DLD1 (cell line): Measurements from ENCODE around the gene ZKSCAN3.
"Not testable (repeated sequence)": the region's sequence is repeated elsewhere in the genome, so short reads cannot be mapped to it uniquely, and the experiment has no call there.

Source experiments
- in situ Hi-C: cut with HindIII; loops from 2 replicates; pipeline ENCODE4 v1.10.0; 2017; ENCODE audit warnings: low sequenced_read_pairs

ZKSCAN3 gene

DNA sequence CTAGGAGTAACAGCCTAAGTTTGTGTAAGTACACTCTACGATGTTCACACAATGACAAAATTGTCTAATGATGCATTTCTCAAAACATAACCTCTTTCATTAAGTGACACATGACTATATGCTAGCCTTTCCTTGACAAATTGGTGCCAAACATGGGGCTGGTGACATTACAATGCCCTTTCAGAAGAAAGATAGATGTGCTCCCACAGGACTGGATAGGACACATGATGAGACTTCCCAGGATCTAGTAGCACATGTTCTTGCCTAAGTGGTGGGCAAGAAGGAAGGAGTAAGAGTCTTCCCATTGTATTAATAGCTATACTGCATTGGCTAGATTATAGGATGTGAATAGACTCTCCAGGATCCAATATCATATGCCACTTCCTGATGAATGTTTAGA is 21.5 kb downstream of the ZKSCAN3 start:
- in situ Hi-C loops = no loop called here

DNA sequence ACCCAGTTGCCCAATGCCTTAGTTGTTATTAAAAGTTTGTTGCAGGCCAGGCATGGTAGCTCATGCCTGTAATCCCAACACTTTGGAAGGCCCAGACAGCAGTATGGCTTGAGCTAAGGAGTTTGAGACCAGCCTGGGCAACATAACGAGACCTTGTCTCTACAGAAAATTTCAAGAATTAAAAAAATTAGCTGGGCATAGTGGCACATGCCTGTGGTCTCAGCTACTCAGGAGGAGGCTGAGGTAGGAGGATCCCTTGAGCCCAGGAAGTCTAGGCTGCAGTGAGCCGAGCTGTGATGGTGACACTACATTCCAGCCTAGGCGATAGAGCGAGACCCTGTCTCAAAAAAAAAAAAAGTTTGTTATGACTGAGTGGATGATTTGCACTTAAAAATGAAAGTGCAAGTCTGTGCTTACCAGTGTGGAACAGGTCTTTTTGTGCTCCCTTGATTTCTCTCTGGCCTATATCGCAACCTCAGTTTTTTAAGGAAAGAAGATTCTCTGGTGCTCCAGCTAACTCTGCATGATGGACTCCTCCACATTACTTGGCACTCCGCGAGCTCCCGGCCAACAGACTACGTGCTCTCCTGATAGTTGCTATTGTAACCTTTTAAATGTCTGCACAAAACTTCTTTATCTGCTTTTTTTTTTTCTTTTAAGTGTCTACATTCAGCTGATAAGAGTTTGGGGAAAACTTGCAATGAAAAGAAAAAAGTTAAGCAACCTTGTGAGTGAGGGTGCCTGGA is 22.1 kb downstream of the ZKSCAN3 start:
- in situ Hi-C loops = no loop called here

DNA sequence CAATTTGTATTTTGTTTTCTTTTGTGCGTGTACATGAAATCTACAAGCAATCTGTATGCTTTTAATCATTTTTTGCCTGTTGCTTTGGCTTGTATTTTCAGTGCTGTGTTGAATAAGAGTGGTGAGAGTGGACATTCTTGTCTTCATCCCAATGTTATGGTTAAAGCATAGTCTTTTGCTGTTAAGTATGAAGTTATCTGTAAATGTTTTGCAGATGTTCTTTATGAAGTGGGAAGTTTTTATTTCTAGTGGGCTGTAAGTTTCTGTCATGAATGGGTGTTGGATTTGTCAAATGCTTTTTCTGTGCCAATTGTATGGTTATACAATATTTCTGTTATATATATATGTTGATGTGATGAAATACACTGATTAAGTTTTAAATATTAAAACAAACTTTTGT is 24.2 kb downstream of the ZKSCAN3 start:
- in situ Hi-C loops = no loop called here

DNA sequence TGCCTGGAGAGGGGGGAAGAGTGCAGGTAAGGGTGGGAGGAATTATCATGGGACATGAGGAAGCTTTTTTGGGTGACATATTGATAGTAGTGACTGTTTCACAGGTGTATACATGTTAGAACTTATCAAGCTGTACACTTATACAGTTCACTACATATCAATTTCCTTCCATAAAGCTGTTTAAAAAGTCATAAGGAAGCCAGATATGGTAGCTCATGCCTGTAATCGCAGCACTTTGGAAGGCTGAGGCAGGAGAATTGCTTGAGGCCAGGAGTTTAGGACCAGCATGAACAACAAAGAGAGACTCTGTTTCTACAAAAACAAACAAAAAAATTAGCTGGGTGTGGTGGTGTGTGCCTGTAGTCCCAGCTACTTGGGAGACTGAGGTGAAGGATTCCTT is 28.1 kb downstream of the ZKSCAN3 start:
- in situ Hi-C loops = no loop called here

DNA sequence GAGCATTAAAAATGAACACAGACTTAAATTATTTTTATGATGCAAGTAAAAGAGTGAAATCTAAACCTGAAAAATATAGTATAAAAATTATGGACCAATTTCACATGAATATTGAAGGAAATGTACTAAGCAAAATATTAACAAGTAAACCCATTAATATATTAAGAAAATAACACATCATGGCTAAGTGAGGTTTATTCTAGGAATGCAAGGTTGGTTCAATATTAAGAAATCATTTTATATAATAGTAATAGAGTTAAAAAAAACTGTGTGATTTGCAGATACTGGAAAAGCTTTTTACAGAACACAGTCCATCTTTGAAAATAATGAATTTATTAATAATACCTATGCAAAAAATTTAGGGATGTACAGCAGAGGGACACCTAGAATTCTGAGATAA is 28.9 kb downstream of the ZKSCAN3 start:
- in situ Hi-C loops = no loop called here

DNA sequence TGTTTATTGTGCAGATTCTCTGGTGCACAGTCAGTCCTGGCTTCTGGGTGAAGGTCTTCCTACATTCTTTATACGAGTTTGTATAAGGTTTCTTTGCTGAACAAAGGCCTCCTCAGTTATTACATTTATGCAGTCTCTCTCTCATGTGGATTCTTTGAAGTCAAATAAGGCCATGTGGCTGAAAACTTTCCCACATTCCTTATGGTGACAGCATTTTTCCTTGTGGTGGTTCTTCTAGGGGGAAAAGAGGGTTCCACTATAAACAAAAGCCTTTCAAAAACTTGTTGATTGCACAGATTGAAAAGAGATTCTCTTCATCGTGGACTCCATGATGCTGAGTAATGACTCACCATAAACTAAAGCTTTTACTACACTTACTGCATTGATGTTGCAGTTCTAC is 30.6 kb downstream of the ZKSCAN3 start:
- in situ Hi-C loops = no loop called here

DNA sequence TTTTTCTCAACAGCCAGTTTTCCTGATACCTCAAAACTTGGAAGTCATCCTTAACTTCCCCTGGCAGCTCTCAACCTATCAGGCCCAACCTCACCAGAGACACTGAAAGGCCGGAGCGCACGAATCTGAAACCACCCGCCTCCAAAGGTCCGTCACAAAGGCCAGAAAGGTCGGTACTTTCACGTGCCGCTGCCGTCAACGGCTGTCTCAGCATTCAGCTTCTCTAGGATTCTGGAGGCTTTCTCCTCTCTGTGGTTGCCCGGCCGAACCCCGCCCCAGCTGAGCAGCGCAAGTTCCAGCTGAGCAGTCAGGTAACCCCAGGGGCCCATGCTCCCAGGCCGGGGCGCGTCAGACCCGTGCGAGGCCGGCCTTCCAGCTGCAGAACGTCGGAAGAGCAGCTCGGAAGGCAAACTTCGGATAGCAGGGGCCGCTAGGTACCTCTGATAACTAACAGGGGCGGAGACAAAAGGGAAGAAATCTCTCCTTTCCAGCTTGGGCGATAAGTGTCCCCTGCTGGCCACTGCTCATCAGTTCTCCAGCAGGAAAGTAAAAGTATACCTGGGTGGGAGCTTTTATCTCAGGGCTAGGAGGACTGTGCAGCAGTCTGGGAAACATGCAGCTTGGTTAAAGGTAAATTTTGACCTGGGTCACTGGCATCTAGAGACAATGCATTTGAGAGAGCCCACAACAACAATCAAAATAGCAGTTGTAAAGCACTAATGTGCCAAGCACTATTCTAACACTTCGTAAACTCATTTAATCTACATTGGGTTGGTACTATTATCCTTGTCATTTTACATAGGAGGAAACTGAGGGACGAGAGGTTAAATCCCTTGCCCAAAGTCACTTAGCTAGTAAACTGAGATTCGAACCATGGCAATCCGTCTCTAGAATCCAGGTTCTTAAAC is 33.7 kb downstream of the ZKSCAN3 start:
- in situ Hi-C loops = no loop called here

DNA sequence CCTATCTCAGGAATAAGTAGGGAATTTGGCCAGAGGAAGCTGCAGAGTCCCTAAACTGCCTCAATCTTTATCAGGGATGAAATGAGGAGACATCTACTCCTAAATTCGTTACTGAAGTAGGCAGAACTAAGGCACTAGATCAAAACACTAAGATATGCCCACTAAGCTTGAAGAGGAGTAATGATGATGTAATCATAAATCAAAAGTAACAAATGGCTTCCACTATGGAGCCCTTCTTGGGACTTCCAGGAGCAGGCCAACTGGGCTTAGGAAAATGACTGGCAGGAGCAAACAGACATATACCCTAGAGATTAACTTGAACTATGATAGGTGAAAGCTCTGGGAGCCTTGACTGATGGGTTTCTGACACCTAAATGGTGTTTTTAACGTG is 34.4 kb downstream of the ZKSCAN3 start:
- in situ Hi-C loops = no loop called here

DNA sequence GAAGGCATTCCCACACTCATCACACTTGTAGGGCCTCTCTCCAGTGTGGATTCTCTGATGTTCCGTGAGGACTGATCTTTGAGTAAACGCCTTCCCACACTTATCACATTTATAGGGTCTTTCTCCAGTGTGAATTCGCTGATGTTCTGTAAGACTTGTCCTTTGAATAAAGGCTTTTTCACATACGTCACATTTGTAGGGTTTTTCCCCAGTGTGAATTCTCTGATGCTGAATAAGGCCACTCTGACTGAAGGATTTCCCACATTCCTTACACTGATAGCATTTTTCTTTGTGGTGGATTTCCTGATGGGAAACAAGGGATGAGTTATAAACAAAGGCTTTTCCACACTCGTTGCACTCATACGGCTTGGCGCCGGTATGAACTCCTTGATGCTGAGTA is 40.9 kb downstream of the ZKSCAN3 start:
- in situ Hi-C loops = no loop called here

DNA sequence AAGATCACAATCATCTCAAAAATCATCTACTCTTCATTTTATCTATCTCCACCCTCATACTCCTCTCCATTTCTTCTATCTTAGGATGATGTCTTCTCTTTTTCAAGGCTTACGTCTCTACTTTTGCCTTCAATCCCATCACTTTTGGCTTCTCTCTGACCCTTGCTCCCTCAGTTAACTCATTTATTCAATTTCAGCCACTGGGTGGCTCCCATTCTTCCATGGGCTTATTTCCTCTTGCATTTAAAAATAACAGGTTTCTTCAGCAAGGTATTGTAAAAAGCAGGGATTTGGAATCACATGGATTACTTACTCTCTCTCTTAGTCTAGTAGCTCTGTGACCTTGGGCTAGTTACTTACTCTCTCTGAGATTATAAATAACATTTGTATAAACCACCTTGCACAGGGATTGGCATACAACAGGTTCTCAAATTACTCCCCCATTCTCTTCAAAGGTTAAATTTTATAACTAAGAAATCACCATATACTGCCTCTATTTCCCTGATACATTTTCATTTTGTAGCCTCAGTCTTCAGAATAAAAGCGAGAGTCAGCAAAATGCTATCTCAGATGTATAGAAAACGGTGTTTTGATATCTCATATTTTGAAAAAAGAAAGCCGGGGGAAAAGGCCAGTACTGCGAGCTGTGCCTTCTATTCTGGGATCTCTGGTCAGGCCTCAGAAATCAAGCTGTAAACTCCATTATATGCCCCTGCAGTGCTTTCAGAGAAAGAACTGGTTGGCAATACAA is 44.3 kb downstream of the ZKSCAN3 start:
- in situ Hi-C loops = no loop called here

DNA sequence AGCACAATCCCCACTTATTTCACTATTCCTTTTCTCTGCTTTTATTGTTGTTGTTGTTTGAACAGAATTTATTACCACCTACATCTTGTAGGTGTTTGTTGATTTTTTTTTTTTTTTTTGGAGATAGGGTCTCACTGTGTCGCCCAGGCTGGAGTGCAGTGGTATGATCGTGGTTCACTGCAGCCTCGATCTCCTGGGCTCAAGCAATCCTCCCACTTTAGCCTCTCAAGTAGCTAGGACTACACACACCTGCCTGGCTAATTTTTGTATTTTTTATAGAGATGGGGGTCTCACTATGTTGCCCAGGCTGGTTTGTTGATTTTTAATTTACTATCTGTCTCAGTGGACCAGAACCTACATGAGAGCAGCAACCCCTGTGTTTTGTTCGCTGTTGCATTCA is 46.2 kb downstream of the ZKSCAN3 start:
- in situ Hi-C loops = no loop called here

DNA sequence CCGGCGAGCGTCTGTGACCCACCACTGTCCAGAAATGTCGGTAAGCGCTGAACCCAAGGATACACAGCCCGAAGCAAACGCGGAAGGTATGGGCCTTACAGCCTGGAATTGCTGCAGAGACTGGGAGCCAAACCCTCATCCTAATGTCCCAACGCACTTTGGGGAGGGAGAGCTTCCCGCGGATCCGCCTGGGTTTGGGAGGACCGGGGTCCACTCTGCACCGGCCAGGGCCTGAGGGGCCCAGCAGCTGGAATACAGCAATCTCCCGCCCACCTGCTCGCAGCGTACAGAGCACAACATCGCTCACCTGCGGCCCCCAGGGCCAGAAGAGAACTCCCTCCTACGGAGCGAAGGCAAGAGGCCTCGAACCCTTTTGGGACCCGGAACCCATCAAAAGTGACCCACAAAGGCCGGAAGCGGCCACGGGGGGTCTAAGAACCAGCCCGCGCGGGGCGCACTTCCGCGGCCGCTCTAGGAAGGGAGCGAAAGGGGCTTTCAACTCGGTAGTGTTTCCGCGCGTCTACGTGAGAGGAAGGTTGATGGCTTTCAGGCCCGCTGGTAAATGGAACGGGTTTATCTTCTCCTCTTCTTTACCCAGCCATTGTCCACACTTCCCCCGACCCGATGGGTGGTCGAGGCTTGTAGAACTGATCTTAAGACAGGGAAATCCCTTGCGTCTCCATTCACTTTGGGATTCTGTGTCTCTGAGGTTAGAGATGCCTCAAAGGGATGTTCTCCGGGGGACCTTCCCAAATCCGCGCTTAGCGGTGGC is 49.8 kb downstream of the ZKSCAN3 start, which contains the start of gene ZSCAN12:
ZSCAN12 (minus strand) TSS at position 398 of the 772 bp plus-strand sequence. CDS start 1,342 bp downstream, outside the sequence.
- in situ Hi-C loops = no loop called here

DNA sequence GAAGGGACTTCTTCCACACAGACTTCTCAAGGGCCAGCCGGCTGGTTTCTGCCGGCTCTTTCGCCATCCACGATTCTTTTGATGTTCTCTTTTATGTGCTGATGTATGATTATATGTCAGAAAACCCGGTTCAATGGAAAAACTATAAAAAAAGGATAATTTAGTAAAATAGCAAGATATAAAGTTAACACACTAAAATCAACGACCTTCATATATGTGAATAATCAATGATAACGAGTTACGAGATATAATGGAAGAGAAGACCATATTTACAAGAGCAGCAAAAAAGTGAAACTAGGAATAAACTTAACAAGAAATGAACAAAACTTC is 50.3 kb downstream of the ZKSCAN3 start:
- in situ Hi-C loops = no loop called here

DNA sequence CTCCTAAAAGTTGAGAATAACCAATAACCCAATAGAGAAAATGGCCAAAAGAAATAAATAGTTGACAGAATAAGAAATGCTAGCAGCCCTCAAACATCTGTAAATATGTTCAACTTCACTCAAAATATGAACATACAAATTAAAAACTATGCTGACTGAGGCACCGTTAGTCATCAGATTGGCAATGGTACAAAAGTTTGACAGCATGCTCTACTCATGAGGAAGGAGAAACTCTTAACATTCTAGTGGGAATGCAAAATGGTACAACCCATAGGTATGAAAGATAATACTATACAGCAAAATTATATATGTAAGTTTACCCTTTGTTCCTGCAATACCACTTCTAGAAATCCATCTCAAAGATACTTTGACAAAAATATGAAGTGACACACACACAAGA is 51.4 kb downstream of the ZKSCAN3 start:
- in situ Hi-C loops = no loop called here

DNA sequence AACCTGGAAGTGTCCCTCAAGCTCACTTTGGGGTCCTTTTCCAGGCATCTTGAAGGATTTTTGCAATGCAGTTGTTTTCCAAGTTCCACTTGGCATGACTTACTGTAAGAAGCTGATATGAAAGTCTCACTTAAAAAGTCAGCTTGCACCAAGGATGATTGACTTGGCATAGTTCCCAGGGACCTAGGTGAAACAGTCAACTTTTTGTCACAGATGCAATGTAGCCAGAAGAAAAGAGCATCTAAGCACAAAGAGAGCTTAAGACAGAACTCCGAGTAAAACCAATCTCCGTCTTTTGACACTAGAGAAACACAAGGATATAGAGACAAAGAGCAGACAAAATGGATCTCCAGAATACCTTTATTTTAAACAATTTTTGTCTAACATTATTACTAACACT is 52.5 kb downstream of the ZKSCAN3 start:
- in situ Hi-C loops = no loop called here

DNA sequence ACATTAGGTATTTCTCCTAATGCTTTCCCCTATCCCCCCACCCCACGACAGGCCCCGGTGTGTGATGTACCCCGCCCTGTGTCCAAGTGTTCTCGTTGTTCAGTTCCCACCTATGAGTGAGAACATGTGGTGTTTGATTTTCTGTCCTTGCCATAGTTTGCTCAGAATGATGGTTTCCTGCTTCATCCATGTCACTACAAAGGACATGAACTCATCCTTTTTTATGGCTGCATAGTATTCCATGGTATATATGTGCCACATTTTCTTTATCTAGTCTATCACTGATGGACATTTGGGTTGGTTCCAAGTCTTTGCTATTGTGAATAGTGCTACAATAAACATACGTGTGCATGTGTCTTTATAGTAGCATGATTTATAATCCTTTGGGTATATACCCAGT is 54.2 kb downstream of the ZKSCAN3 start:
- in situ Hi-C loops = not testable (repeated sequence)

DNA sequence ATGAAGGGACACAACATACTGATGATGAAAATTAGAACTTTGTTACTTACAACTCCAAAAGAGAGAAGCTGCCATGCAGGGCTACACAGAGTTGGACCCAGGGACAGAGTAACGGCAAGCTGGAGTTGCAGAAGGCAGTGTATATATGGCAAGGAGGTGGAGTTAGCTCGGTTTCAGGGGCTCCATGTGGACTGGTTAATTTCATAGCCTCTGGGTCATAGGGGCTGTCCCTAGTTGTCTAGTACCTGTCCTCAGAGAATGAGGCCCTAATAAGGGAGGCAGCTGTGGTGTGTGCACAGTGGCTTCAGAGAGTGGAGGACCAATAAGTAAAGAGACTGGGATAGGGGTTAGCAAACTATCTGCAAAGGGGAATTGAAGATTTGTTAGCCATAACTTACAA is 57.7 kb downstream of the ZKSCAN3 start:
- in situ Hi-C loops = no loop called here

DNA sequence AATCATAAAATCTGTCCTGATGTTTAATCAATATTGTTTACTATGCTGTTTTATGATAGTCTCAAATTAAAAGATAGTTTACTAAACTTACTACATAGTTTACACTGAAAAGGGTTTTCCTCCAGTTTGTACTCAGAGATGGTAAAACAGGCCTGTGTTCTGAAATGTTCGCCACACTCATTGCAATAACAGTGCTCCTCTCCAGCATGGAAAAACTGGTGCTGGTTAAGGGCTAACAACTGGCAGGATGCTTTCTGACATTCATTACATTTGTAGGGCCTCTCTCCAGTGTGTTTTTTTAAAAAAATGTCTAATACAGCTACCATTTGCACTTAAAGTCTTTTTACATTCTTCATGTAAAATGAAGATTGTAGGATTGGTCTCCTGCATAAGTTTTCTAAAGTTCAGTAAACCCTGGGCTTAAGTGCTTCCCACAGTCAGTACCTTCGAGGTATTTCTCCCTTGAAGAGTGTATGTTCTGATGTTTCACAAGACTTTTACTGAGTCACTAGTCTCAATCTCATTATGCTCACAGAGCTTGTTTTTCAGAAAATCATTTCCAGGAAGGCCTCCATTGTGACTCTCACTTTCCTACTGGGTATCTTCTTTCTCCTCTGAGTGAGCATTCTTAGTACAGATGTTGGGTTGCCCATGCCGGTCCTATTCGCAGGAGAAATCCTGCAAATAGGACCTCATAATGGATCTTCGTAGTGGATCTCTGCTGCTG is 58.5 kb downstream of the ZKSCAN3 start:
- in situ Hi-C loops = no loop called here

DNA sequence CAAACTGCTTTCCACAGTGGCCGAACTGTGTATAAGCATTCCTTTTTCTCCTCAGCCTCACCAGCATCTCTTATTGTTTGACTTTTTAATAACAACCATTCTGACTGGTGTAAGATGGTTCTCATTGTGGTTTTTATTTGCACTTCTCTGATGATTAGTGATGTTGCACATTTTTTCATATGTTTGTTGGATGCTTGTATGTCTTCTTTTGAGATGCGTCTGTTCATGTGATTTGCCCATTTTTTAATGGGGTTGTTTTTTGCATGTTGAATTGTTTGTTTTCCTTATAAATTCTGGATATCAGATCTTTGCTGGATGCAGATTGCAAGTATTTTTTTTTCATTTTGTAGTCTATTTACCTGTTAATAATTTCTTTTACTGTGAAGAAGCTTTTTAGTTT is 61.0 kb downstream of the ZKSCAN3 start:
- in situ Hi-C loops = no loop called here

DNA sequence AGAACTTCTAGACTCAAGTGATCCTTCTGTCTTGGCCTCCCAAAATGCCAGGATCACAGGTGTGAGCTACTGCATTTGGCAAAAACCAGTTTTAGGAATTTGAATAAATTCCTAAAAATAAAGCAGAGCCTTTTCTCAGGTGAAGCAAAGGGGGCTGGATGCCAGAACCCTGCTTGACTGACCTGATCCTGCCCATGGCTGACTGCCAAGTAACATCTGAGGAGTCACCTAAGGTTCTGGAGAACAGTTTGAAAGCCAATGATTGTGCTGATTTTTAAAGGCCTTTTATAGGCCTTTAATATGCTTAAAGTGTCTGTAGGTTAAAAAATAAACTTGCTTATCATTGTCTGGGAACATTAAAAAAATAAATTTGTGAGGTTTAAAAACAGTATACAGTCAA is 63.9 kb downstream of the ZKSCAN3 start:
- in situ Hi-C loops = no loop called here
